H1 (cell line): ENCODE data around the gene ZNF385C. TPM values are rescaled to one million over a fixed set of nuclear protein-coding genes. Genes with fewer than 3 reads are reported as not detected.

Source experiments
- CTCF ChIA-PET: fragments of 300-600 bp; sonication (Branson Sonifier 250); formaldehyde crosslinking; loops from one replicate; lab custom pipeline; 2021; ENCODE audit not compliant: partially characterized antibody; lab: Charles Lee
- POLR2A ChIA-PET: fragments of 300-600 bp; sonication (Branson Sonifier 250); formaldehyde crosslinking; loops from one replicate; lab custom pipeline; 2021; ENCODE audit warnings: inconsistent platforms; ENCODE audit not compliant: partially characterized antibody; lab: Charles Lee
- DNase-seq, 2 experiments: peaks; one replicate each; pipeline versions ENCODE4 v3.0.0 to v3.0.0-alpha.2; 2010 to 2022; ENCODE audit warnings: low spot score in 2 of 2, low read depth in 1 of 2, mixed read lengths in 1 of 2
- FAIRE-seq: peaks from 2 replicates; lab custom pipeline; 2011; peaks lifted over from hg19 to GRCh38; lab: Jason Lieb, UNC
- H2AFZ ChIP-seq: 2 replicates; pipeline ENCODE4 v1.8.1; 2012; ENCODE audit warnings: low read length, inconsistent platforms
- H2AK5ac ChIP-seq: 2 replicates; pipeline ENCODE4 v1.6.1; 2013; ENCODE audit warnings: low read depth, low read length
- H2BK120ac ChIP-seq: replicated peaks from 2 replicates; pipeline ENCODE3; 2013; ENCODE audit warnings: low read depth, low read length, inconsistent platforms
- H2BK12ac ChIP-seq: 2 replicates; pipeline ENCODE4 v1.6.1; 2013; ENCODE audit warnings: low read depth, low read length
- H2BK15ac ChIP-seq: 2 replicates; pipeline ENCODE4 v1.6.1; 2013; ENCODE audit warnings: low read length
- H2BK20ac ChIP-seq: 2 replicates; pipeline ENCODE4 v1.6.1; 2013; ENCODE audit warnings: low read length
- H2BK5ac ChIP-seq: 2 replicates; pipeline ENCODE4 v1.6.1; 2013; ENCODE audit warnings: low read depth, low read length
- H3K14ac ChIP-seq: 2 replicates; pipeline ENCODE4 v1.6.1; 2013; ENCODE audit warnings: inconsistent platforms; ENCODE audit not compliant: insufficient read length
- H3K18ac ChIP-seq: 2 replicates; pipeline ENCODE4 v1.6.1; 2013; ENCODE audit warnings: low read length; ENCODE audit errors: extremely low read depth
- H3K23ac ChIP-seq: 2 replicates; pipeline ENCODE4 v1.6.1; 2013; ENCODE audit warnings: inconsistent platforms; ENCODE audit not compliant: insufficient read length
- H3K23me2 ChIP-seq: 2 replicates; pipeline ENCODE4 v1.6.1; 2013; ENCODE audit warnings: low read depth, low read length
- H3K27ac ChIP-seq: 2 replicates; pipeline ENCODE4 v1.6.1; 2011; ENCODE audit warnings: low read depth, low read length, inconsistent platforms
- H3K27me3 ChIP-seq, 4 experiments: replicated peaks in 1 of 4; 1 replicate in 1 of 4; 2 replicates in 3 of 4; pipeline versions ENCODE4 v1.6.1 to v1.8.1; 2011 to 2013; ENCODE audit warnings: low read length in 3 of 4, mild to moderate bottlenecking in 3 of 4, inconsistent platforms in 2 of 4, mixed read lengths in 2 of 4, moderate library complexity in 1 of 4; ENCODE audit not compliant: control insufficient read depth in 3 of 4, insufficient read depth in 3 of 4; ENCODE audit errors: extremely low read depth in 1 of 4
- H3K36me3 ChIP-seq, 4 experiments: 2 replicates each; pipeline versions ENCODE4 v1.6.1 to v1.8.1; 2011 to 2013; ENCODE audit warnings: mild to moderate bottlenecking in 4 of 4, low read length in 3 of 4, moderate library complexity in 2 of 4, control low read depth in 1 of 4, inconsistent platforms in 1 of 4; ENCODE audit not compliant: insufficient read depth in 4 of 4, control insufficient read depth in 2 of 4
- H3K4ac ChIP-seq: replicated peaks from 2 replicates; pipeline ENCODE3; 2013; ENCODE audit warnings: low read length, low read depth, mixed read lengths, inconsistent platforms; ENCODE audit not compliant: insufficient read length
- H3K4me1 ChIP-seq, 4 experiments: replicated peaks in 1 of 4; 1 replicate in 1 of 4; 2 replicates in 3 of 4; pipeline versions ENCODE4 v1.6.1 to v1.8.1; 2011 to 2013; ENCODE audit warnings: low read length in 3 of 4, inconsistent platforms in 2 of 4, mixed read lengths in 1 of 4; ENCODE audit not compliant: insufficient read depth in 4 of 4, control insufficient read depth in 3 of 4
- H3K4me2 ChIP-seq, 2 experiments: 2 replicates each; pipeline versions ENCODE4 v1.6.1 to v1.8.1; 2011 to 2013; ENCODE audit warnings: low read depth in 2 of 2, low read length in 2 of 2, control low read depth in 1 of 2, inconsistent platforms in 1 of 2, mild to moderate bottlenecking in 1 of 2; ENCODE audit not compliant: insufficient read depth in 1 of 2
- H3K4me3 ChIP-seq, 4 experiments: fragments of 200-600, 300-600 bp in 1 of 4; sonication (generic), shearing (Covaris generic), sonication (Bioruptor Twin) in 1 of 4; 2 replicates each; pipeline versions ENCODE4 v1.5.1 to v1.8.1; 2011 to 2016; ENCODE audit warnings: low read length in 4 of 4, low read depth in 3 of 4, control low read depth in 2 of 4, inconsistent platforms in 2 of 4, mild to moderate bottlenecking in 2 of 4, mixed read lengths in 1 of 4, moderate library complexity in 1 of 4; ENCODE audit not compliant: insufficient read depth in 2 of 4; ENCODE audit errors: extremely low read depth in 1 of 4
- H3K56ac ChIP-seq: replicated peaks from 2 replicates; pipeline ENCODE3; 2013; ENCODE audit warnings: low read depth, mild to moderate bottlenecking, mixed read lengths, low read length, inconsistent platforms; ENCODE audit not compliant: insufficient read length
- H3K79me1 ChIP-seq: 2 replicates; pipeline ENCODE4 v1.6.1; 2013; ENCODE audit warnings: low read depth, low read length, control low read depth
- H3K79me2 ChIP-seq, 2 experiments: 2 replicates each; pipeline versions ENCODE4 v1.6.1 to v1.8.1; 2012 to 2013; ENCODE audit warnings: low read length in 2 of 2, mild to moderate bottlenecking in 2 of 2, inconsistent platforms in 1 of 2; ENCODE audit not compliant: insufficient read depth in 2 of 2, control insufficient read depth in 1 of 2
- H3K9ac ChIP-seq, 4 experiments: replicated peaks in 1 of 4; 1 replicate in 1 of 4; 2 replicates in 3 of 4; pipeline versions ENCODE4 v1.6.1 to v1.8.1; 2011 to 2013; ENCODE audit warnings: low read depth in 3 of 4, low read length in 3 of 4, control low read depth in 2 of 4, mild to moderate bottlenecking in 2 of 4, moderate library complexity in 2 of 4, inconsistent platforms in 1 of 4; ENCODE audit errors: extremely low read depth in 1 of 4
- H3K9me3 ChIP-seq, 2 experiments: 2 replicates each; pipeline versions ENCODE4 v1.6.1 to v1.8.1; 2012 to 2013; ENCODE audit warnings: mild to moderate bottlenecking in 2 of 2, moderate library complexity in 2 of 2, control low read depth in 1 of 2, inconsistent platforms in 1 of 2, low read depth in 1 of 2, low read length in 1 of 2, mixed read lengths in 1 of 2; ENCODE audit not compliant: insufficient read depth in 2 of 2
- H4K20me1 ChIP-seq, 2 experiments: replicated peaks in 1 of 2; 2 replicates each; pipeline versions ENCODE3 to v1.8.1; 2011 to 2013; ENCODE audit warnings: inconsistent platforms in 2 of 2, low read length in 2 of 2, mild to moderate bottlenecking in 1 of 2; ENCODE audit not compliant: insufficient read depth in 2 of 2, control insufficient read depth in 1 of 2
- H4K5ac ChIP-seq: 2 replicates; pipeline ENCODE4 v1.6.1; 2013; ENCODE audit warnings: low read length, low read depth, mixed read lengths, inconsistent platforms; ENCODE audit not compliant: insufficient read length
- H4K8ac ChIP-seq: 2 replicates; pipeline ENCODE4 v1.8.0; 2013; ENCODE audit warnings: mild to moderate bottlenecking, moderate library complexity, low read length, inconsistent platforms; ENCODE audit not compliant: insufficient read depth; ENCODE audit errors: extremely low read depth
- H4K91ac ChIP-seq: replicated peaks from 2 replicates; pipeline ENCODE3; 2013; ENCODE audit warnings: low read length, mixed read lengths, inconsistent platforms; ENCODE audit not compliant: insufficient read length
- CTBP2 ChIP-seq: IDR thresholded peaks from 2 replicates; pipeline ENCODE4 v1.7.0; 2011; ENCODE audit warnings: borderline replicate concordance, mild to moderate bottlenecking, moderate library complexity, mixed read lengths, low read length; ENCODE audit not compliant: insufficient read depth, insufficient read length
- EGR1 ChIP-seq: IDR thresholded peaks from 2 replicates; pipeline ENCODE4 v1.6.1; 2011; ENCODE audit warnings: low read depth, low read length, borderline replicate concordance
- MAFK ChIP-seq: IDR thresholded peaks from 2 replicates; pipeline ENCODE4 v1.6.1; 2012; ENCODE audit warnings: low read depth, mild to moderate bottlenecking, improper control_type of control experiment, low read length
- NRF1 ChIP-seq: IDR thresholded peaks from 2 replicates; pipeline ENCODE4 v1.6.1; 2011; ENCODE audit warnings: mild to moderate bottlenecking, low read depth, low read length, improper control_type of control experiment
- POLR2AphosphoS5 ChIP-seq: IDR thresholded peaks from 2 replicates; pipeline ENCODE4 v1.6.1; 2011; ENCODE audit warnings: low read depth, low read length
- RXRA ChIP-seq: IDR thresholded peaks from 2 replicates; pipeline ENCODE4 v1.6.1; 2011; ENCODE audit warnings: low read depth, mild to moderate bottlenecking, low read length, moderate library complexity; ENCODE audit not compliant: insufficient read depth
- SUZ12 ChIP-seq: fragments of 200-600 bp; sonication (generic); IDR thresholded peaks from 2 replicates; pipeline ENCODE4 v1.6.1; 2012; ENCODE audit warnings: mild to moderate bottlenecking, inconsistent platforms, low read length, moderate library complexity, mixed read lengths
- TAF1 ChIP-seq: IDR thresholded peaks from 2 replicates; pipeline ENCODE4 v1.6.1; 2011; ENCODE audit warnings: mild to moderate bottlenecking, low read depth, low read length
- ZNF274 ChIP-seq: IDR thresholded peaks from 2 replicates; pipeline ENCODE4 v1.7.0; 2012; ENCODE audit warnings: low read length, borderline replicate concordance; ENCODE audit errors: extremely low read depth
- WGBS, 2 experiments: shearing (Covaris generic) in 1 of 2; methylation state at CpG; one replicate each; pipeline versions ENCODE4 v1.1.6 to v1.1.7; 2013 to 2015; ENCODE audit warnings: low lambda C conversion rate in 2 of 2, mixed read lengths in 2 of 2, inconsistent platforms in 1 of 2, low coverage in 1 of 2, missing lambda C conversion rate in 1 of 2; ENCODE audit not compliant: insufficient replicate concordance in 2 of 2, insufficient coverage in 1 of 2, insufficient read length in 1 of 2; ENCODE audit errors: extremely low coverage in 1 of 2, missing lambda C conversion rate in 1 of 2; 5-methylcytosine and 5-hydroxymethylcytosine counted together
- polyA plus RNA-seq, 7 experiments: library from polyadenylated mRNA; depleted of rRNA in 3 of 7; stranded (reverse) in 5 of 7; unstranded in 2 of 7; fragments of >200 nt in 5 of 7; fragments of 200-250 nt in 2 of 7; gene quantifications; 1 replicate in 5 of 7; 2 replicates in 1 of 7; 4 replicates in 1 of 7; pipeline versions ENCODE4 v1.2.1 to v1.2.3, GENCODE V29; 2011 to 2013; ENCODE audit warnings: missing spikeins in 2 of 7, mixed read lengths in 2 of 7
- total RNA-seq: library from RNA; stranded (reverse); fragmentation: NEBNext Ultra II Directional; extraction: Animal tissue kit (Norgen Biotek cat#: 25700); gene quantifications from 2 replicates; pipeline ENCODE4 v1.2.1, GENCODE V29; 2021

ZNF385C gene
- total and polyA plus RNA-seq, 2 of the 8 experiments (the other 6 are each of a cell fraction or from before 2014, with no cell fraction given) = 3.9 to 6.1 TPM

DNA sequence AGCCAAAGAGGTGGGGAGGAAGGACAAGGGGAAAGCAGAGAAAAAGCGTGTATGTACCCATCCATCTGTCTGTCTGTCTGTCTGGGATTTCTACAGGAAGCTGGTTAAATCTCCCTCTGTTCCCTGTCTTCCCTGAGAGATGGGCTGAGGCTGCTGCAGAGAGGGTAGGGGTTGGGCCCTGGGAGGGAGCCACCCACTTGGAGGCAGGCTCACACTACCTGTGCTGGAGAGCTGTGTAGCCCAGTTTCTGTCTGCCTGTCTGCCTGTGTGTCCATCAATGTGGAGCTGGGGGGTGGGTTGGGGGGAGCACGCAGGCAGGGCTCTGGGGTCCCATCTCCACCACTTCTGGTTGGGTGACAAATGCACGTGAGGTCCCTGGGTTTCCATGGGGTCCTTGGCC lies 29.3 kb downstream of the ZNF385C start:
- Histone ChIP-seq H4K20me1 (no peaks in the 10 kb centered on the region), H2BK120ac (no peak overlapping the region), H3K23ac (no peak overlapping the region), H3K27me3 (no peaks in the 10 kb centered on the region; a peak in 2 of 7 replicates), H2AK5ac (no peak overlapping the region), H4K5ac (no peak overlapping the region), H3K23me2 (peaks cover 4% of the 10 kb centered on the region), H3K56ac (no peak overlapping the region), H2AFZ (no peak overlapping the region), H3K79me1 (no peaks in the 10 kb centered on the region), H3K9ac (no peak overlapping the region), H3K4me3 (no peak overlapping the region), H4K91ac (no peak overlapping the region), H4K8ac (no peak overlapping the region), H3K36me3 (no peaks in the 10 kb centered on the region), H3K79me2 (no peaks in the 10 kb centered on the region), H3K4me1 (peaks cover 0 to 8% (median 4%) of the 10 kb centered on the region in 4 experiments; a peak in 5 of 7 replicates), H3K27ac (no peak overlapping the region), H2BK15ac (no peak overlapping the region), H3K9me3 (no peaks in the 10 kb centered on the region), H3K4ac (no peak overlapping the region), H2BK20ac (no peak overlapping the region), H3K4me2 (no peak overlapping the region), H2BK5ac (no peak overlapping the region), H3K14ac (no peak overlapping the region), H2BK12ac (no peak overlapping the region), H3K18ac (no peak overlapping the region)
- 87% methylated on average over 3 of the region's 3 CpGs; no CpG with 5 or more reads in 1 of the 2 experiments for WGBS, 2 experiments
- POLR2A ChIA-PET = no interaction called here
- CTCF ChIA-PET = interaction anchor here (0.7 to 17.0 kb wide), 10 partner anchors 10 to 111 kb away, joined by 3 to 381 read pairs (median 52); partner anchors contain the start of genes DHX58, HSPB9, KAT2A and ZNF385C
- FAIRE-seq (no peak), DNase-seq (no peak)
- TF ChIP-seq CTBP2 (no peak), TAF1 (no peak), ZNF274 (no peak), POLR2AphosphoS5 (no peak), SUZ12 (no peak), RXRA (no peak), EGR1 (no peak), MAFK (no peak), NRF1 (no peak)
